Loucy (cell line): ENCODE measurements around the gene SSH2.
"Not testable (repeated sequence)": the region's sequence is repeated elsewhere in the genome, so short reads cannot be mapped to it uniquely, and the experiment has no call there.

Source experiments
- EZH2phosphoT487 ChIP-seq: fragments of 200-600 bp; IDR thresholded peaks from 2 replicates; pipeline ENCODE4 v1.6.1; 2018; ENCODE audit warnings: antibody characterized with exemption, mild to moderate bottlenecking, moderate library complexity, borderline replicate concordance
- TF ChIP-seq, protein P1 (sequence below): fragments of 200-600 bp; sonication (generic); conservative IDR thresholded peaks from 2 replicates; pipeline ENCODE4 v1.5.1; 2014; ENCODE audit warnings: mild to moderate bottlenecking, antibody characterized with exemption, low read length

DNA sequence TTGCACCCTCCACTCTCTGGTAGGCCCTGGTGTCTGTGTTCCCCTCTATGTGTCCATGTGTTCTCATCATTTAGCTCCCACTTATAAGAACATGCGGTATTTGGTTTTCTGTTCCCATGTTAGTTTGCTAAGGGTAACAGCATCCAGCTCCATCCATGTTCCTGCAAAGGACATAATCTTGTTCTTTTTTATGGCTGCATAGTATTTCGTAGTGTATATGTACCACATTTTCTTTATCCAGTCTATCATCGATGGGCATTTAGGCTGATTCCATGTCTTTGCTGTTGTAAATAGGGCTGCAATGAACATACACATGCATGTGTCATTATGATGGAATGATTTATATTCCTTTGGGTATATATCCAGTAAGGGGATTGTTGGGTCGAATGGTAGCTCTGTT lies 70.6 kb downstream of the SSH2 start:
- TF ChIP-seq, protein P1, sequence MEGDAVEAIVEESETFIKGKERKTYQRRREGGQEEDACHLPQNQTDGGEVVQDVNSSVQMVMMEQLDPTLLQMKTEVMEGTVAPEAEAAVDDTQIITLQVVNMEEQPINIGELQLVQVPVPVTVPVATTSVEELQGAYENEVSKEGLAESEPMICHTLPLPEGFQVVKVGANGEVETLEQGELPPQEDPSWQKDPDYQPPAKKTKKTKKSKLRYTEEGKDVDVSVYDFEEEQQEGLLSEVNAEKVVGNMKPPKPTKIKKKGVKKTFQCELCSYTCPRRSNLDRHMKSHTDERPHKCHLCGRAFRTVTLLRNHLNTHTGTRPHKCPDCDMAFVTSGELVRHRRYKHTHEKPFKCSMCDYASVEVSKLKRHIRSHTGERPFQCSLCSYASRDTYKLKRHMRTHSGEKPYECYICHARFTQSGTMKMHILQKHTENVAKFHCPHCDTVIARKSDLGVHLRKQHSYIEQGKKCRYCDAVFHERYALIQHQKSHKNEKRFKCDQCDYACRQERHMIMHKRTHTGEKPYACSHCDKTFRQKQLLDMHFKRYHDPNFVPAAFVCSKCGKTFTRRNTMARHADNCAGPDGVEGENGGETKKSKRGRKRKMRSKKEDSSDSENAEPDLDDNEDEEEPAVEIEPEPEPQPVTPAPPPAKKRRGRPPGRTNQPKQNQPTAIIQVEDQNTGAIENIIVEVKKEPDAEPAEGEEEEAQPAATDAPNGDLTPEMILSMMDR: not testable (repeated sequence)
- TF ChIP-seq EZH2phosphoT487: not testable (repeated sequence)
